Measurements from ENCODE around the gene SLC7A1.

The SLC7A1 gene

GRCh38 chr13:29583073-29583785 is 12.3 kb downstream of the SLC7A1 start:
- DNase-seq (ENCODE audit: low read depth), result no peak

- no peak for DNase-seq (ENCODE audit: low read depth)
Observed at GRCh38 chr13:29582171-29582570, 13.3 kb downstream of the SLC7A1 start.

DNA sequence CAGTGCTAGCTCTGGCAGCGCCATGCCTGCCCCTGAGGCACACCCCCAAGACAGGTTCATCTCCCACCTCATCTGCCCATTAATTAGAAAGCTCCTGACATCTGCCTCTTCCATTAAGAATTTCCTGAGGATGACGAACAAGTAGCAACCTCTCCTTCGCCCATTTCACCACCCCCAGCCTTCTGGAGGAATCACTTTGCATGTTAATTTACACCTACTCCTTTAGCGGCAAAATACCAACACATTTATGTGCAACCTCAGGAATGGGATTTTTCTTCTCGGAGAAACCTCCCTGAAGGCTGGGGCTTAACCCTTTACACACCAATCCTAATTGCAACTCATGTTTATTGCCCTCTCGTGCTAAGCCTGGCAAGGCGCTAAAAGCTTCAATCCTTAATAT is 13.8 kb downstream of the SLC7A1 start:
- no peak for DNase-seq (ENCODE audit: low read depth)

GRCh38 chr13:29579094-29579493 is 16.4 kb downstream of the SLC7A1 start:
- no peak for DNase-seq (ENCODE audit: low read depth)

GRCh38 chr13:29578300-29579085 is 17.0 kb downstream of the SLC7A1 start:
- no peak for DNase-seq (ENCODE audit: low read depth)

GRCh38 chr13:29577136-29578051 is 18.1 kb downstream of the SLC7A1 start:
- no peak for DNase-seq (ENCODE audit: low read depth)

GRCh38 chr13:29576581-29576980 is 18.9 kb downstream of the SLC7A1 start:
- DNase-seq (ENCODE audit: low read depth), result no peak

- no peak for DNase-seq (ENCODE audit: low read depth)
Observed at GRCh38 chr13:29575098-29575497, 20.4 kb downstream of the SLC7A1 start.

- no peak for DNase-seq (ENCODE audit: low read depth)
Observed at GRCh38 chr13:29573190-29573589, 22.3 kb downstream of the SLC7A1 start.

DNA sequence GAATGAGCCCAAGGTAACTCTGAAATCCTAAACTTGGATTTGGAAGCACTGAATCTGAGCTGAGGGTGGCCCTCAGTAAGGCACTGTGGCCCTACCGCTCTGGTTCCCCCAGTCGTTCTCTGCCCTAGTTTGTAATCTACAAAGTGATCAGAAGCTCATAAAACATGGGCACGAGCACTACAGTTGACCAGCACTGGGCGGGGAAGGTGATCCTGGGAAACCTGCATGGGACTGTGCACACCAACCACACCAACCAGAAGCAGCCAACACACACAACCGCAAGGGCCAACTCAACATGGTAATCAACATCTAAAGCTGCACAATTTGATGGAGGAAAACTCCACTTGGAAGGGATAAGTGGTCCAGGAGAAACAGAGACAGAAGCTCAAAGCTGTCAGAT is 22.9 kb downstream of the SLC7A1 start:
- DNase-seq (ENCODE audit: low read depth), result no peak

DNA sequence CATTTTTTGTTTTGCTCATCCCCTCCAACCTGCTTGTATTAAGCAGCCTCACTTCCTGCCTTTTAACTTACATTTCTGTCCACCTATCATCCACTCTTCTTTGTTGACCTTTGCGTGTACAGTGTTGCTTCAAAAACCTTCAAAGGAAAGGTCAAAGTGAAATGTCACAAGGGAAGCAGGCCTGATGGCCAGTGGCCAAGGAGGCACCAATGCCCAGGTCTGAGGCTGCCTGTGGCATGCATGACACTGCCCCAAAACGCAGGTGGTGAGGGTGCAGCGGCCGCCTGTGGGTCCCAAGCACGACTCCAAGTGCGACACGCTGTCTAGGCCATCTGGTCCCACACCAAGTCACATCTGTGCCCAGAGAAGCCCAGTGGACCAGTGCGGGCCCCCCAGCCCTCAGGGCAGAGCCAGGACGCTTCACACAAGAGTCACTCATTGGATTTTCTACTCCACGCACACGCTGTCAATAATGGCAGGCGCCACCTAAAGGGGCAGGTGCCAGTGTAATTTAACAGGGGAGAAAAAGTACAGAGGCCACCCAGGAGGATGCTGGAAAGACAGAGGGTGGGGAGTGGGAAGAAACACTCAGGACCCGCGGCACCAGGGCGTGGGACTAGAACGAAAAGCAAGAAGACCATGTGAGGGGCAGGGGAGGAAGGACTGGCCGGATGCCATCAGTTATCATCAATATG is 23.5 kb downstream of the SLC7A1 start:
- DNase-seq (ENCODE audit: low read depth), result no peak

DNA sequence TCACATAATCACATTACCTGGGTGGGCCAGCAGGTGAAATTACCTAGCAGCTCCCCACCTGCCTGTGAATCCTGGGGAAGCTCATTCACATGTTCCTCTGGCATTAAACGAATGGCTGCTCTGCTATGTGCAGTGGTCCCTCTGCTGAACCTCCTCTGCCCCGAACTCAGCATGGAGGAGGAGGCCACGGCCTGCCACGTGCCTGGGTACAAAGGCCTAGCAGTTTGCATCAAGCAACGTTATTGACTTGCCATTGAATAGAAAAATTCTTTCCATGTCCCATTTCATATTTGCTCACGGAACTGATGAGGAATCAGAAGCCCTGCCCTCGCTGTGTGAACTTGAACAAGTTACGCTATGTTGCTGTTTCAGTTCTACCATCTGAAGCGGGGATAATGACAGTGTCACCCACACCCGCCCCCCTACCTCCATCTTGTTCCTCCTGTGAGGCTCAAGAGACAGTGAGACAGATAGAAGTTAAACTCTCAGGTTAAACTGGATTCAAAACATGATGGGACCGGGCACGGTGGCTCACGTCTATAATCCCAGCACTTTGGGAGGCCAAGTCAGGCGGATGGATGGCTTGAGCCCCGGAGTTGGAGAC is 25.3 kb downstream of the SLC7A1 start:
- no peak for DNase-seq (ENCODE audit: low read depth)

GRCh38 chr13:29569253-29570050 is 26.0 kb downstream of the SLC7A1 start:
- no peak for DNase-seq (ENCODE audit: low read depth)

GRCh38 chr13:29568731-29569130 is 26.8 kb downstream of the SLC7A1 start:
- no peak for DNase-seq (ENCODE audit: low read depth)

DNA sequence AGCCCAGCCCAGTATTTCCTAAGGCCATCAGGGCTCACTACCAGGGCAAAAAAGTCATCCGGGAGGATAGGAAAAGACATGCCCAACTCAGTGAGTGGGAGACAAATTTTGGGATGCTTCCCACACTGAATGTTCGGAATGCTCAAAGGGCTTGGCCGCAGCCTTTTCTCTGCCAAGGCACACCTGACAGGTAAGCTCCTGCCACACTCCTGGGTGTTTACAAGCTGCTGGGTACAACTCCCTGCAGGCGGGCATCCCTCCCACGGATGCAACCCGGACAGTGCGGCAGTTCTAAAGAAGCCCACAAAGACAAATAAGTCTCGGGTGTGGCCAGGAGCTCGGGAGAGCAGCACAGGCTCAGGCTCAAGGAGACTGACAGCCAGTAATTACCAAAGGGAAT is 28.1 kb downstream of the SLC7A1 start:
- no peak for DNase-seq (ENCODE audit: low read depth)

GRCh38 chr13:29566206-29566605 is 29.3 kb downstream of the SLC7A1 start:
- DNase-seq (ENCODE audit: low read depth), result no peak

DNA sequence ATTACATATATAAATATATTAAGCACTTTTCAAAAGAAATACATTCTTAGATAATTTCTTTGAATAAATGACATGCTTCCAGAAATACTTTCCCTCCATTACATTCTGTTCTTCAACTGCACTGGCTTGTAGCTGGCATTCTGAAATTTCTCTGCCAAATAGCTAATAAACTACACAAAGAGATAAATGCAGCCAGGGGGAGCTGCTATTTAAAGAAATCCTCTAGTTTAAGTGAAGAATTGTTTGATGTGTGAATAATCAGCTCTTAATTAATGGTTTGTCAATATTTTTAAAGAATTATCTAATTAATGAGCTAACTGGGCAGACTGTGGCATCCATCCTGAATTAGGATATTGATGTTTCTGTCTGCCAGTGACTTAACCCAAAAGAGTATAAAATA is 30.7 kb downstream of the SLC7A1 start:
- no peak for DNase-seq (ENCODE audit: low read depth)

- no peak for DNase-seq (ENCODE audit: low read depth)
Observed at GRCh38 chr13:29564373-29564772, 31.1 kb downstream of the SLC7A1 start.

DNA sequence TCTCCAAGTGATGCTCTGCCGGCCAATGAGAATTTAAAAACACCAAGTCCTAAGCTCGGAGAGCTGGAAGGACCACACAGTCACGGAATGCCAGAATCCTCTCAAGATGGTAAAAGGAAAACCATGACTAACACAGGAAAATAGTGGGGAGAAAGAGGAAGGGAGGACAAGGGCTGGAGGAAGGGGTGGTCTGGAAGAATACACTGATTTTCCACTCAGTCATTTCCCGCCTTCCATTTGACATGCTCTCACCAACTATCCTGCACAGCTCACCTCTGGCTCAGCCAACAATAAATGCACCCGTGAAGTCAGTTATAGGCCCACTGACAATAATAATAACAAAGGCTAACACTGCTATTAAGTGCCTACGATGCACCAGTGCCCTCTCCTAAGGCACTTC is 31.5 kb downstream of the SLC7A1 start:
- DNase-seq (ENCODE audit: low read depth), result no peak

- DNase-seq (ENCODE audit: low read depth), result no peak
Observed at GRCh38 chr13:29562786-29563438, 32.6 kb downstream of the SLC7A1 start.

Measured in CMK (cell line).